Stimulated activated CD8-positive, alpha-beta memory T cell treated with anti-CD3 and anti-CD28 coated beads, Interleukin-7, amount 100 ng/mL, for 1 hour (primary cell): ENCODE data around the gene MAPK6.
"Not testable (repeated sequence)": the region's sequence is repeated elsewhere in the genome, so short reads cannot be mapped to it uniquely, and the experiment has no call there.

ENCODE experiments used
- DNase-seq, 2 donors: peaks; one replicate each; pipeline ENCODE4 v3.0.0-alpha.2; 2020; ENCODE audit warnings: low read depth in 2 of 2

The MAPK6 gene

GRCh38 chr15:52080031-52080430, 61.0 kb downstream of the MAPK6 start:
- DNase-seq, result no peak

- no peak for DNase-seq
Observed at GRCh38 chr15:52080706-52081392, 61.8 kb downstream of the MAPK6 start.

- no peak for DNase-seq
Observed at GRCh38 chr15:52082197-52083036, 63.4 kb downstream of the MAPK6 start.

- not testable (repeated sequence) for DNase-seq
Observed at GRCh38 chr15:52083037-52083359, 64.0 kb downstream of the MAPK6 start.

- DNase-seq, result no peak
Observed at GRCh38 chr15:52083603-52084002, 64.6 kb downstream of the MAPK6 start.

GRCh38 chr15:52085299-52085698, 66.3 kb downstream of the MAPK6 start:
- no peak for DNase-seq

GRCh38 chr15:52086011-52086786, 67.2 kb downstream of the MAPK6 start:
- DNase-seq, result no peak

- DNase-seq, result no peak
Observed at GRCh38 chr15:52090193-52090592, 71.2 kb downstream of the MAPK6 start.

- no peak for DNase-seq
Observed at GRCh38 chr15:52093167-52093538, 74.1 kb downstream of the MAPK6 start.

GRCh38 chr15:52093539-52094510, 74.8 kb downstream of the MAPK6 start:
- no peak for DNase-seq

- no peak for DNase-seq
Observed at GRCh38 chr15:52094811-52095584, 76.0 kb downstream of the MAPK6 start.

GRCh38 chr15:52095597-52096262, 76.7 kb downstream of the MAPK6 start:
- DNase-seq, result no peak

GRCh38 chr15:52096536-52096935, 77.5 kb downstream of the MAPK6 start:
- not testable (repeated sequence) for DNase-seq

- no peak for DNase-seq
Observed at GRCh38 chr15:52097180-52097579, 78.2 kb downstream of the MAPK6 start.

GRCh38 chr15:52098323-52098722, 79.3 kb downstream of the MAPK6 start:
- no peak for DNase-seq

GRCh38 chr15:52099651-52100272, 80.7 kb downstream of the MAPK6 start:
- no peak for DNase-seq

- no peak for DNase-seq
Observed at GRCh38 chr15:52100807-52101442, 81.9 kb downstream of the MAPK6 start.

- DNase-seq, result no peak
Observed at GRCh38 chr15:52101542-52102323, 82.7 kb downstream of the MAPK6 start.
